Ishikawa (cell line): ENCODE measurements around the gene CLASP1.

Experiments used
- EGR1 ChIP-seq: IDR thresholded peaks from 2 replicates; pipeline ENCODE4 v1.6.1; 2012
- FOXM1 ChIP-seq: IDR thresholded peaks from 2 replicates; pipeline ENCODE4 v1.6.1; 2012; ENCODE audit warnings: low read depth, borderline replicate concordance
- MAX ChIP-seq: IDR thresholded peaks from 2 replicates; pipeline ENCODE4 v1.6.1; 2012
- NFIC ChIP-seq: IDR thresholded peaks from 2 replicates; pipeline ENCODE4 v1.6.1; 2012
- REST ChIP-seq: IDR thresholded peaks from 2 replicates; pipeline ENCODE4 v1.6.1; 2012; ENCODE audit warnings: low read depth, mild to moderate bottlenecking
- USF1 ChIP-seq: IDR thresholded peaks from 2 replicates; pipeline ENCODE4 v1.6.1; 2012
- YY1 ChIP-seq: IDR thresholded peaks from 2 replicates; pipeline ENCODE4 v1.6.1; 2012; ENCODE audit warnings: low read depth

- no peak for TF ChIP-seq USF1
- TF ChIP-seq REST = no peak
- TF ChIP-seq MAX = no peak
- TF ChIP-seq EGR1 = no peak
- TF ChIP-seq YY1 = no peak
- TF ChIP-seq FOXM1 = no peak
- no peak for TF ChIP-seq NFIC
Observed at GRCh38 chr2:121635371-121635770, 13.9 kb downstream of the CLASP1 start.
